BE2C (cell line): ENCODE data around the gene SGTB.

Source experiments
- DNase-seq: peaks from one replicate; pipeline ENCODE4 v3.0.0-alpha.2; 2020
- H3K27me3 ChIP-seq: fragments of 250-450 bp; sonication (Bioruptor Pico); 2 replicates; pipeline ENCODE4 v1.5.1; 2020; ENCODE audit warnings: mild to moderate bottlenecking
- H3K36me3 ChIP-seq: fragments of 250-450 bp; sonication (Bioruptor Pico); 2 replicates; pipeline ENCODE4 v1.5.1; 2020; ENCODE audit warnings: mild to moderate bottlenecking
- H3K4me1 ChIP-seq: fragments of 250-450 bp; sonication (Bioruptor Pico); 2 replicates; pipeline ENCODE4 v1.5.1; 2020
- H3K4me3 ChIP-seq: 2 replicates; pipeline ENCODE4 v1.5.1; 2011; ENCODE audit warnings: low read depth, low read length
- H3K9me3 ChIP-seq: fragments of 250-450 bp; sonication (Bioruptor Pico); 2 replicates; pipeline ENCODE4 v1.5.1; 2020
- TF ChIP-seq, protein P1 (sequence below): IDR thresholded peaks from 2 replicates; pipeline ENCODE4 v1.5.1; 2012; ENCODE audit warnings: mild to moderate bottlenecking, low read depth, low read length

The SGTB gene

DNA sequence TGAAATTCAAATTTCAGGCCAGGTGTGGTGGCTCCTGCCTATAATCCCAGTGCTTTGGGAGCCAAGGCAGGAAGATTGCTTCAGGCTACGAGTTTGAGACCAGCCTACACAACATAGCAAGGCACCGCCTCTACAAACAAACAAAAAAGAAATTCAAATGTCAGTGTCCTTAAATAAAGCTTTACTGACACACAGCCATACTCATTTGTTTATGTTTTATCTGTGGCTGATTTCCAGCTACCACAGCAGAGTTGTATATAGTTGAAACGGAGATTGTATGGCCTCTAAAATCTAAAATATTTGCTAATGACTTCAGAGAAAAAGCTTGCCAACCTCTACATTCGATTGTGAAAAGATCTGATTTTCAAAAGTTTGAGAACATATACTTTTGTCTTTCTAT, 81.7 kb downstream of the SGTB start:
- TF ChIP-seq, protein P1, sequence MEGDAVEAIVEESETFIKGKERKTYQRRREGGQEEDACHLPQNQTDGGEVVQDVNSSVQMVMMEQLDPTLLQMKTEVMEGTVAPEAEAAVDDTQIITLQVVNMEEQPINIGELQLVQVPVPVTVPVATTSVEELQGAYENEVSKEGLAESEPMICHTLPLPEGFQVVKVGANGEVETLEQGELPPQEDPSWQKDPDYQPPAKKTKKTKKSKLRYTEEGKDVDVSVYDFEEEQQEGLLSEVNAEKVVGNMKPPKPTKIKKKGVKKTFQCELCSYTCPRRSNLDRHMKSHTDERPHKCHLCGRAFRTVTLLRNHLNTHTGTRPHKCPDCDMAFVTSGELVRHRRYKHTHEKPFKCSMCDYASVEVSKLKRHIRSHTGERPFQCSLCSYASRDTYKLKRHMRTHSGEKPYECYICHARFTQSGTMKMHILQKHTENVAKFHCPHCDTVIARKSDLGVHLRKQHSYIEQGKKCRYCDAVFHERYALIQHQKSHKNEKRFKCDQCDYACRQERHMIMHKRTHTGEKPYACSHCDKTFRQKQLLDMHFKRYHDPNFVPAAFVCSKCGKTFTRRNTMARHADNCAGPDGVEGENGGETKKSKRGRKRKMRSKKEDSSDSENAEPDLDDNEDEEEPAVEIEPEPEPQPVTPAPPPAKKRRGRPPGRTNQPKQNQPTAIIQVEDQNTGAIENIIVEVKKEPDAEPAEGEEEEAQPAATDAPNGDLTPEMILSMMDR: no peak
- H3K4me1 ChIP-seq: no peaks in the 10 kb centered on the region
- H3K27me3 ChIP-seq: no peaks in the 10 kb centered on the region
- peaks cover 16% of the 10 kb centered on the region for H3K36me3 ChIP-seq
- no peak for DNase-seq
- H3K9me3 ChIP-seq: no peaks in the 10 kb centered on the region
- no peak overlapping the region for H3K4me3 ChIP-seq

DNA sequence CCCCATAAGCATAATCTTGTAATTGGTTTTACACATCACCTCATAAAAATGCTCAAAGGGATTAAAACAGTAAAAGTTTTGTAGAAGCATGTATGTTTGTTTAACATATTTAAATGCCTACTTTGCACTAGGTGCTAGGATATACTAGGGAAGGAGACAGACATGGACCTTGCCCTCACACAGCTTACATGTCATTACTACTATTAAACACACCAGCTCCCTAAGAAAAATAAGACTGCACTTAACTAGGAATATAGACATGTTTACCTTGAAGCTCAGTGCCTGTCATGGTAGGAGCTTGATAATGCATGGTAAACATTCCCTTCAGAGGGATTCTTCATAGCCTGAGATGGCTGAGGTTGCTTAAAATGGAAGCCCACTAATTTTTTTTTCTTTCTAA, 90.9 kb downstream of the SGTB start:
- TF ChIP-seq, protein P1: no peak
- H3K4me1 ChIP-seq: no peaks in the 10 kb centered on the region
- H3K9me3 ChIP-seq: no peaks in the 10 kb centered on the region
- no peak for DNase-seq
- H3K4me3 ChIP-seq: no peak overlapping the region
- peaks cover 7% of the 10 kb centered on the region; the same call in 1 of the 2 replicates for H3K36me3 ChIP-seq
- H3K27me3 ChIP-seq: no peaks in the 10 kb centered on the region

DNA sequence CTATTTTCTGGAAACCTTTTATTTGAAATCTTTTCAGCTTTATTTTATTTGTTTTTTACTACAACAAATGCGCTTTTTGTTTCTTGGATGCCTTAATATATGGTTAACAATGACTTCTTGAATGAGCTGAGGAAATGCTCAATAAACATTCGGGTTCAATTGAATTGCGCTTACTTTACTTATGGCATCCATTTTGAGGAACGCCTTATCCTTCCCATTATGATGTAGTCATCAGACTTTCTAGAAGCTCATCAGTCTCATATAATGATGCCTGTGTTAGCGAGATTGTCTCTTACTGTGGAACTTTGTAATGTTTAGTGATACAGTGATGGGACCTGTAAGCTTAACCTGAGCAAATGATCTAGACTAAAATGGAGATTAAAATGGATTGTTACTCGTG, 96.2 kb downstream of the SGTB start:
- H3K9me3 ChIP-seq: no peaks in the 10 kb centered on the region
- peaks cover 7% of the 10 kb centered on the region; the same call in 1 of the 2 replicates for H3K36me3 ChIP-seq
- TF ChIP-seq, protein P1: no peak
- H3K27me3 ChIP-seq: no peaks in the 10 kb centered on the region
- H3K4me1 ChIP-seq: no peaks in the 10 kb centered on the region
- peak overlapping the region; percentile 78 for H3K4me3 ChIP-seq
- no peak for DNase-seq

DNA sequence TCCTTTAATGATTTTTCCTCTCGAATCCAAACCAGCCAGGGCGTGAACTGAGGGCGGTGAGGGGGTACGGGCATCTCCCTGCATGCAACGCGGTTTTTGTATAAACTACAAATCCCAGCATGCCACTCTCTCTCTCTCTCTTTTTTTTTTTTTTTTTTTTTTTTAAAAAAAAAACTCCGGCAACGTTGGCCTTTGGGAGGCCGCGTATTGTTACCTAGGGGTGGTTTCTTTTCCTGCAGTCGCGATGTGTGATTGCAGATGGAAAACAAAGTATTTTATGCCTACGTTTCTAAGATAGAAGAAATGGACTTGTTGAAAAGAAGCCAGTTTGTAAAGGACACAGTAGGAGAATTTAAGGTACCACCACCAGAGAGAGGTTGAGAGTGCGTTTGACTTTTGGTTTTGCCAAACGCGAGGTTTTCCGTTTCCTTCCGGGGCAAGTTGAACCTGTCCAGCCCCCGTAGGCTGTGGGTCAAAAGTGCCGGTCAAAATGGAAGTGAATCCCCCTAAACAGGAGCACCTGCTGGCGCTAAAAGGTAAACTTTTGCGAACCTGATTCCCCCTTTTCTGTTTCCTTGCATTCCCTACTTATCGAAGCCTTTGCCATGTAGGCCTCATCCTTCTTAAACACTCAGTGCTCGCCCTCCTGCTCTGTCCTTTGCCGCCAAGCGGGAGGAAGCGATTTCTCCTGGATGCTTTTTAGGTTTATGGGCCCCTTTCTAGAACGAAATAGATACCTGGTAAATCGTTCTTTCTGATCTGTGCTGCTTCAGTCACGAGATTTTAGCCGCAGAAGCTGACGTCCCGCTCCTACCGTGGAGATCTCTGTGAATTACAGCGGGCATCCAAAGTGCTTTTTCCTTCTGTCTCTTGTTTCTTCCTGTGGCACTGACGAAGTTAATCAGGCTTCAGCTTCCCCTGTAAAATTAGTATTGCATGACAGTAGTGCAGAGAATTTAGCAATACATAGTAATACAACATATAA, 97.0 kb downstream of the SGTB start, which contains the start of the genes SHLD3 and TRAPPC13:
Gene SHLD3, plus strand, starts transcription at position 457 of the 985 bp plus-strand sequence. CDS start 4,561 bp downstream, outside the sequence.
Gene TRAPPC13, plus strand, starts transcription at position 457 of the 985 bp plus-strand sequence. Its CDS starts 34 bp downstream, at position 491.
- peak; percentile 81 for DNase-seq
- peak within 1 kb of the TSS; percentile 78 for H3K4me3 ChIP-seq
- TF ChIP-seq, protein P1: no peak; the same call in 1 of the 2 replicates
- H3K4me1 ChIP-seq: no peaks in the 10 kb centered on the region
- no peaks in the 10 kb centered on the region for H3K27me3 ChIP-seq
- H3K36me3 ChIP-seq: peaks cover 7% of the 10 kb centered on the region; the same call in 1 of the 2 replicates
- no peaks in the 10 kb centered on the region for H3K9me3 ChIP-seq

DNA sequence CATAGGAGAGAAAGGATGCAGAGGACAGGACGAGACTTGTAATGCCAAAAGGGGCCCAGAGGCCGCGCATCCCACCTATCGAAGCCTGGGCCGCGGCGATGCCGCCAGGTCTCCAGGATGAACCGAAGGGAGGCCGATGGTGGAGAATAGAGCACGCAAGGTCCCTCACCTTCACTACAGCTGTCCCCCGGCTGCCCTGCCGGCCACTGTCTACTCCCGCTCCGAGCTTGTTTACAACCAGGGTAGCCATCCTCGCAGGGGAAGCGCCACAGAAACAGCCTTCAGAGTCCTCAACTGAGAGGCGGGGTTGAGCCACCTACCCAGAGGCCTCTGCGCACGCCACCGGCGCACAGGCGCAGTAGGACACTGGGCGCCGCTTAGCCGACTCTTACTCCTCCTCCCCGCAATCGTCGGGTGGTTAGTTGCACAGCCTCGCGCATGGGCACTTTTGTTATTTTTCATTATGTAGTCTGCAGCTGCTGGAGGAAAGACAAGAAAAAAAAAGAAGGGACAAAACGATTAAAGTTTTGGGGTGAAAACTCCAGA, 97.8 kb downstream of the SGTB start, which contains the start of gene TRIM23:
Gene TRIM23, minus strand, starts transcription at position 309 of the 546 bp plus-strand sequence. Its CDS starts 59 bp downstream, at position 250.
- H3K4me1 ChIP-seq: no peaks in the 10 kb centered on the region
- TF ChIP-seq, protein P1: 0 out of 2 replicates have a peak, but pooled peaks have one; percentile 10
- peak; percentile 93 for DNase-seq
- H3K4me3 ChIP-seq: peak within 1 kb of the TSS; percentile 78
- H3K9me3 ChIP-seq: no peaks in the 10 kb centered on the region
- no peaks in the 10 kb centered on the region for H3K27me3 ChIP-seq
- no peaks in the 10 kb centered on the region; the same call in 1 of the 2 replicates for H3K36me3 ChIP-seq
